ENCODE measurements around the gene GALNT18. TPM values are rescaled to one million over a fixed set of nuclear protein-coding genes. Genes with fewer than 3 reads are reported as not detected.
A peak's percentile ranks its signal among the peaks of the same experiment; 100 is the strongest.

Gene GALNT18
- total and polyA plus RNA-seq, 4 donors = 9.8 to 20.1 (median 12.8) TPM

GRCh38 chr11:11400121-11400520 is 221.7 kb downstream of the GALNT18 start:
- no peaks in the 10 kb centered on the region for H3K36me3 ChIP-seq (ENCODE audit: control insufficient read depth, insufficient read depth, low read length)
- 100% methylated on average over 1 of the region's 3 CpGs for WGBS (ENCODE audit: insufficient coverage)
- H3K27ac ChIP-seq (ENCODE audit: low read depth, low read length) = no peak overlapping the region
- no peak for DNase-seq (ENCODE audit: low read depth in 4 of 6, low spot score in 6 of 6)
- peaks cover 13% of the 10 kb centered on the region for H3K4me1 ChIP-seq (ENCODE audit: control insufficient read depth, insufficient read depth, low read length)
- H3K27me3 ChIP-seq (ENCODE audit: control insufficient read depth, insufficient read depth, low read length) = peaks cover 5% of the 10 kb centered on the region
- H3K9me3 ChIP-seq (ENCODE audit: control insufficient read depth, insufficient read depth, low read length) = no peaks in the 10 kb centered on the region
- no peak overlapping the region for H3K4me3 ChIP-seq (ENCODE audit: low read depth, low read length)

- H3K4me1 ChIP-seq (ENCODE audit: control insufficient read depth, insufficient read depth, low read length) = no peaks in the 10 kb centered on the region
- H3K27ac ChIP-seq (ENCODE audit: low read depth, low read length) = no peak overlapping the region
- no peak overlapping the region for H3K4me3 ChIP-seq (ENCODE audit: low read depth, low read length)
- H3K9me3 ChIP-seq (ENCODE audit: control insufficient read depth, insufficient read depth, low read length) = no peaks in the 10 kb centered on the region
- 90% methylated on average over 2 of the region's 3 CpGs for WGBS (ENCODE audit: insufficient coverage)
- no peaks in the 10 kb centered on the region for H3K36me3 ChIP-seq (ENCODE audit: control insufficient read depth, insufficient read depth, low read length)
- DNase-seq (ENCODE audit: low read depth in 4 of 6, low spot score in 6 of 6) = peak in 1 of 6 donors; percentile 90
- H3K27me3 ChIP-seq (ENCODE audit: control insufficient read depth, insufficient read depth, low read length) = peaks cover 2% of the 10 kb centered on the region
Observed at GRCh38 chr11:11397781-11398180, 224.0 kb downstream of the GALNT18 start.

GRCh38 chr11:11397036-11397415 is 224.8 kb downstream of the GALNT18 start:
- Histone ChIP-seq H3K9me3 (ENCODE audit: control insufficient read depth, insufficient read depth, low read length) (no peaks in the 10 kb centered on the region), H3K27ac (ENCODE audit: low read depth, low read length) (no peak overlapping the region), H3K27me3 (ENCODE audit: control insufficient read depth, insufficient read depth, low read length) (no peaks in the 10 kb centered on the region), H3K4me3 (ENCODE audit: low read depth, low read length) (no peak overlapping the region), H3K36me3 (ENCODE audit: control insufficient read depth, insufficient read depth, low read length) (no peaks in the 10 kb centered on the region), H3K4me1 (ENCODE audit: control insufficient read depth, insufficient read depth, low read length) (no peaks in the 10 kb centered on the region)
- DNase-seq (ENCODE audit: low read depth in 4 of 6, low spot score in 6 of 6) = no peak
- 57% methylated on average over 1 of the region's 2 CpGs for WGBS (ENCODE audit: insufficient coverage)

DNA sequence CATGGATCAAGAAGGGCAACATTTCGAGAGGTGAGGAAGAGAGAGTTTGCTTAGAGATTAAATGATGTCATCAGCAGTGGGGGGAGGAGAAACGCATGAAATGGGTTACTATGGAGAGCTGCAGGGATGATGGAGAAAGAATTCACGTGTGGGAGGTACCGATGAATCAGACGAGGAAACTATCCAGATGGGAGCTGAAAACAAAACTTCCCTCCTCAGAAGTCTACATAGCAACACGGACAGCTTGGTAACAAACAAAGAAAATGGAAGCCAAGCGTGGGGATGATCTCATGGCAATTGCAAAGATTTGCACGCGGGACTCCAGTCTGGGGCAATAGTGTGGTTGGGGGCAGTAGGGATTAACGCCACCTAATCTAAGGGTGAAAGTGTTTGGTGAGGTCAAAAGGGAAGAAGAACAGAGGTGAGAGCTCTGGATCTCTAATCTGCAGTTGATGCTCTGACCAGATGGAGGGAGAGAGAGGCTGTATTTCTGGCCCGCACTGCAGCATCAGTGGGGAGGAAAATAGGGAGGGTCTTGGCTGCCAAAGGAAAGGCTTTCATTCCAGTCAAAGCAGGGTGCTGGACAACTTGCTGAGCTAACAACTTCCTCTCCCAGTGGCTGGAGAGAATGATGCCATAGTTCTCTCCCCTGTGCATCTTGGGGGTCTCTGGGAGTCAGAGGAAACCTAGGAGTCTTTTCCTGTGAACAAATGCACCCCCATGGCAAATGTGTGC is 225.3 kb downstream of the GALNT18 start:
- no peaks in the 10 kb centered on the region for H3K27me3 ChIP-seq (ENCODE audit: control insufficient read depth, insufficient read depth, low read length)
- WGBS (ENCODE audit: insufficient coverage) = 61% methylated on average over 6 of the region's 11 CpGs
- H3K4me3 ChIP-seq (ENCODE audit: low read depth, low read length) = no peak overlapping the region
- no peaks in the 10 kb centered on the region for H3K4me1 ChIP-seq (ENCODE audit: control insufficient read depth, insufficient read depth, low read length)
- no peak overlapping the region for H3K27ac ChIP-seq (ENCODE audit: low read depth, low read length)
- H3K9me3 ChIP-seq (ENCODE audit: control insufficient read depth, insufficient read depth, low read length) = no peaks in the 10 kb centered on the region
- DNase-seq (ENCODE audit: low read depth in 4 of 6, low spot score in 6 of 6) = peak in 1 of 6 donors; percentile 86
- no peaks in the 10 kb centered on the region for H3K36me3 ChIP-seq (ENCODE audit: control insufficient read depth, insufficient read depth, low read length)

DNA sequence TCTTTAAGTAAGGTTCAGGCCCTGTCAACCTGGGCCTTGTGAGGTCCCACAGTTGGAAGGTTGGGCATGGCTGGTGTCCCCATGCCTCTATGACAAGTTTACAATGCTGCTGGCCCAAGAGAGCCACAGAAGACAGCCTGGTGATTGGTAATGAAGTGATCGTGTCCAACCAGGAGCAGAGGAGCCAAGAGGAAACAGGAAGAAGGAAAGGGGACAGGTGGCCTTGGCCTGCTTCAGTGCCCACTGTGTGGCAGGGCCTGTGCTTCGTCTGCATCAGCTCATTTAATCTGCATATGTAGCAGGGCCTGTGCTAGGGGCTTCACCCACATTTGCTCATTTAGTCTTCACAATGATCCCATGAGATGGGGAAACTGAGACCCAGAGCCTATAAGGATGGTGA is 226.7 kb downstream of the GALNT18 start:
- Histone ChIP-seq H3K4me1 (ENCODE audit: control insufficient read depth, insufficient read depth, low read length) (no peaks in the 10 kb centered on the region), H3K36me3 (ENCODE audit: control insufficient read depth, insufficient read depth, low read length) (no peaks in the 10 kb centered on the region), H3K4me3 (ENCODE audit: low read depth, low read length) (no peak overlapping the region), H3K27ac (ENCODE audit: low read depth, low read length) (no peak overlapping the region), H3K9me3 (ENCODE audit: control insufficient read depth, insufficient read depth, low read length) (no peaks in the 10 kb centered on the region), H3K27me3 (ENCODE audit: control insufficient read depth, insufficient read depth, low read length) (no peaks in the 10 kb centered on the region)
- no peak for DNase-seq (ENCODE audit: low read depth in 4 of 6, low spot score in 6 of 6)
- WGBS (ENCODE audit: insufficient coverage) = 86% methylated on average over 1 of the region's 2 CpGs

DNA sequence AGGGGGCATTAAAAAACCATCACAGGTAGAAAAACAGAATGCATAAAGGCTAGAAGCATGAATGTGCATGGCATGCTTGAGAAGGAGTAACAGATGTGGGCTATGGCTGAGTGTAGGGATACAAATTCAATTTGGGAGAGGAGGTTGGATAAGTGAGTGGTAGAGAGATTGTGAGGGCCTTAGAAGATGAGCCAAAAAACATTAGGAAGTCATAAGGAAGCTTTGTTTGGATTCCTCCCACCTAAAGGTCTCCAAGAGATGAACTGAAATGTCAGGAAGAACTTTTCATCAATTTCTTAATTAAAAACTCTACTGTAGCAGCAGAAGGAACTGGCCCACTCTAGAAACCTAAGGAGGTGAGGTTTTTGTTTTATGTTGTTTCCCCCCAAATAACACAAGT is 227.6 kb downstream of the GALNT18 start:
- Histone ChIP-seq H3K4me3 (ENCODE audit: low read depth, low read length) (no peak overlapping the region), H3K4me1 (ENCODE audit: control insufficient read depth, insufficient read depth, low read length) (no peaks in the 10 kb centered on the region), H3K36me3 (ENCODE audit: control insufficient read depth, insufficient read depth, low read length) (no peaks in the 10 kb centered on the region), H3K27me3 (ENCODE audit: control insufficient read depth, insufficient read depth, low read length) (no peaks in the 10 kb centered on the region), H3K27ac (ENCODE audit: low read depth, low read length) (no peak overlapping the region), H3K9me3 (ENCODE audit: control insufficient read depth, insufficient read depth, low read length) (no peaks in the 10 kb centered on the region)
- DNase-seq (ENCODE audit: low read depth in 4 of 6, low spot score in 6 of 6) = no peak

DNA sequence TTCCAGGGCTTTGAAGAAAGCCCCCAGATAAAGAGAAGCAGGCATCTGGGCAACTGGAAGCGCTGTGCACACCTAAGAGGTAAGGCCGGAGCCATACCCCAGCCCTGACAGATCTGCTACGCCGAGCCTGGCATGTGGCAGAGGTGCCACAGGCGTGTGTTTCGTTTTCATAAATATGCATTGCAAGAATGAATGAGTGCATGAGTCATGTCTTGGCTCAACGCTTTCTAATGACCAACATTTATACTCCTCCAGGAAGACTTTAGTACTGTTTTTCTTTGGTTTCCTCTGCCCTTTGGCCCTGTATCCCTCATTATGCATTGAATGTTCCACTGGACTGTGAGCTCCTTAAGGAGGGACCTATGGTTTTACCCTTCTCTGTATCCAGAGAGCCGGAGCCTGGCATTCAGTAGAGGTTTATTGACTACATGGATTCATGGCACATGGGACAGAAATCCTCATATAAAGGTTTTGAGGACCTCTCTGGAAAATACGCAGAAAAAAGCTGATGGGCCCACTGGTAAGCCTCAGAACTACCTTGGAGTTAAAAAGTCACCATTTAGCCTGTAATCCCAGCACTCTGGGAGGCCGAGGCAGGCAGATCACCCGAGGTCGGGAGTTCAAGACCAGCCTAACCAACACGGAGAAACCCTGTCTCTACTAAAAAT is 229.9 kb downstream of the GALNT18 start:
- DNase-seq (ENCODE audit: low read depth in 4 of 6, low spot score in 6 of 6) = no peak
- no peak overlapping the region for H3K27ac ChIP-seq (ENCODE audit: low read depth, low read length)
- WGBS (ENCODE audit: insufficient coverage) = 89% methylated on average over 12 of the region's 13 CpGs

GRCh38 chr11:11391169-11391568 is 230.6 kb downstream of the GALNT18 start:
- Histone ChIP-seq H3K9me3 (ENCODE audit: control insufficient read depth, insufficient read depth, low read length) (no peaks in the 10 kb centered on the region), H3K4me1 (ENCODE audit: control insufficient read depth, insufficient read depth, low read length) (no peaks in the 10 kb centered on the region), H3K4me3 (ENCODE audit: low read depth, low read length) (no peak overlapping the region), H3K36me3 (ENCODE audit: control insufficient read depth, insufficient read depth, low read length) (no peaks in the 10 kb centered on the region), H3K27ac (ENCODE audit: low read depth, low read length) (no peak overlapping the region), H3K27me3 (ENCODE audit: control insufficient read depth, insufficient read depth, low read length) (no peaks in the 10 kb centered on the region)
- DNase-seq (ENCODE audit: low read depth in 4 of 6, low spot score in 6 of 6) = no peak

More for the DNA sequence above, 229.9 kb downstream of the GALNT18 start:
- Histone ChIP-seq H3K36me3 (ENCODE audit: control insufficient read depth, insufficient read depth, low read length) (no peaks in the 10 kb centered on the region), H3K4me1 (ENCODE audit: control insufficient read depth, insufficient read depth, low read length) (no peaks in the 10 kb centered on the region), H3K4me3 (ENCODE audit: low read depth, low read length) (no peak overlapping the region), H3K27me3 (ENCODE audit: control insufficient read depth, insufficient read depth, low read length) (no peaks in the 10 kb centered on the region), H3K9me3 (ENCODE audit: control insufficient read depth, insufficient read depth, low read length) (no peaks in the 10 kb centered on the region)

GRCh38 chr11:11390068-11390771 is 231.6 kb downstream of the GALNT18 start:
- Histone ChIP-seq H3K36me3 (ENCODE audit: control insufficient read depth, insufficient read depth, low read length) (no peaks in the 10 kb centered on the region), H3K27ac (ENCODE audit: low read depth, low read length) (no peak overlapping the region), H3K9me3 (ENCODE audit: control insufficient read depth, insufficient read depth, low read length) (no peaks in the 10 kb centered on the region), H3K4me1 (ENCODE audit: control insufficient read depth, insufficient read depth, low read length) (no peaks in the 10 kb centered on the region), H3K27me3 (ENCODE audit: control insufficient read depth, insufficient read depth, low read length) (no peaks in the 10 kb centered on the region), H3K4me3 (ENCODE audit: low read depth, low read length) (no peak overlapping the region)
- WGBS (ENCODE audit: insufficient coverage) = 98% methylated on average over 4 of the region's 5 CpGs
- no peak for DNase-seq (ENCODE audit: low read depth in 4 of 6, low spot score in 6 of 6)

Data from spinal cord (tissue), 10 donors.